Inflammatory macrophage (primary cell): ENCODE measurements around the gene SLC9C2.
"Not testable (repeated sequence)": the region's sequence is repeated elsewhere in the genome, so short reads cannot be mapped to it uniquely, and the experiment has no call there.

Experiments
- DNase-seq, 2 donors: peaks; one replicate each; pipeline ENCODE4 v3.0.0-alpha.2; 2020 to 2022

SLC9C2 gene

GRCh38 chr1:173484276-173484675 lies 118.6 kb downstream of the SLC9C2 start:
- DNase-seq, result no peak

- no peak for DNase-seq
These were observed 120.2 kb downstream of the SLC9C2 start for GRCh38 chr1:173482683-173483082.

- DNase-seq, result no peak
These were observed 121.6 kb downstream of the SLC9C2 start for GRCh38 chr1:173481195-173481772.

GRCh38 chr1:173479649-173480048 lies 123.2 kb downstream of the SLC9C2 start:
- no peak for DNase-seq

GRCh38 chr1:173478094-173478674 lies 124.7 kb downstream of the SLC9C2 start:
- peak; percentile 76 to 88 for DNase-seq

- DNase-seq, result no peak
These were observed 125.4 kb downstream of the SLC9C2 start, which contains the start of gene PRDX6 for GRCh38 chr1:173477286-173478093. Gene PRDX6 (plus strand): TSS chr1:173477335. CDS start chr1:173477398, 63 bp downstream.

GRCh38 chr1:173476665-173477285 lies 126.1 kb downstream of the SLC9C2 start:
- DNase-seq, result peak; percentile 88 to 95

GRCh38 chr1:173476197-173476664 lies 126.6 kb downstream of the SLC9C2 start:
- no peak for DNase-seq

- no peak for DNase-seq
These were observed 127.2 kb downstream of the SLC9C2 start for GRCh38 chr1:173475564-173476196.

- DNase-seq, result not testable (repeated sequence)
These were observed 128.0 kb downstream of the SLC9C2 start for GRCh38 chr1:173474780-173475421.

- DNase-seq, result no peak
These were observed 128.6 kb downstream of the SLC9C2 start for GRCh38 chr1:173474097-173474779.

- no peak for DNase-seq
These were observed 129.3 kb downstream of the SLC9C2 start for GRCh38 chr1:173473599-173474011.

- DNase-seq, result no peak
These were observed 132.3 kb downstream of the SLC9C2 start for GRCh38 chr1:173470608-173471007.

- DNase-seq, result no peak
These were observed 133.2 kb downstream of the SLC9C2 start for GRCh38 chr1:173469656-173470055.

- no peak for DNase-seq
These were observed 135.4 kb downstream of the SLC9C2 start for GRCh38 chr1:173467426-173467825.

- DNase-seq, result not testable (repeated sequence)
These were observed 138.7 kb downstream of the SLC9C2 start for GRCh38 chr1:173464185-173464584.

GRCh38 chr1:173462666-173463065 lies 140.2 kb downstream of the SLC9C2 start:
- not testable (repeated sequence) for DNase-seq

GRCh38 chr1:173459885-173460284 lies 143.0 kb downstream of the SLC9C2 start:
- no peak for DNase-seq

GRCh38 chr1:173454966-173455524 lies 147.8 kb downstream of the SLC9C2 start:
- no peak for DNase-seq

- no peak for DNase-seq
These were observed 148.9 kb downstream of the SLC9C2 start for GRCh38 chr1:173453982-173454381.

GRCh38 chr1:173451981-173452380 lies 150.9 kb downstream of the SLC9C2 start:
- DNase-seq, result no peak
